PC-3 (cell line): Measurements from ENCODE around the gene IGDCC3.

Experiments used
- EZH2phosphoT487 ChIP-seq: fragments of 300-600 bp; sonication (generic); IDR thresholded peaks from 2 replicates; pipeline ENCODE4 v1.6.1; 2018; ENCODE audit warnings: mild to moderate bottlenecking, antibody characterized with exemption, low read length, borderline replicate concordance
- TF ChIP-seq, protein P1 (sequence below): fragments of 300-600 bp; sonication (generic); conservative IDR thresholded peaks from 2 replicates; pipeline ENCODE4 v1.5.1; 2017; ENCODE audit warnings: antibody characterized with exemption, low read depth, mild to moderate bottlenecking, low read length

DNA sequence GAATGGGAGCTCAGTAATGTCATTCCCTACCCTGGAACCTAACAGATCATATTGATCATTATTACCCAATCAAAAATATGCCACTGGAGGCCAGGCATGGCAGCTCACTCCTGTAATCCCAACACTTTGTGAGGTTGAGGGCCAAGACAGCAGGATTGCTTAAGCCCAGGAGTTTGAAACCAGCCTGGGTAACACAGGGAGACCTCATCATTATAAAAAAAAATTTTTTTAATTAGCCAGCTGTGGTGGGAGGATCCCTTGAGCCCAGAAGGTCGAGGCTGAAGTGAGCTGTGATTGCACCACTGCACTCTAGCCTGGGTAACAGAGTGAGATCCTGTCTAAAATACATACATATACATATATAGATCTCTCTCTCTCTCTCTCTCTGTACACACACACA, 34.8 kb upstream of the IGDCC3 start:
- TF ChIP-seq, protein P1, sequence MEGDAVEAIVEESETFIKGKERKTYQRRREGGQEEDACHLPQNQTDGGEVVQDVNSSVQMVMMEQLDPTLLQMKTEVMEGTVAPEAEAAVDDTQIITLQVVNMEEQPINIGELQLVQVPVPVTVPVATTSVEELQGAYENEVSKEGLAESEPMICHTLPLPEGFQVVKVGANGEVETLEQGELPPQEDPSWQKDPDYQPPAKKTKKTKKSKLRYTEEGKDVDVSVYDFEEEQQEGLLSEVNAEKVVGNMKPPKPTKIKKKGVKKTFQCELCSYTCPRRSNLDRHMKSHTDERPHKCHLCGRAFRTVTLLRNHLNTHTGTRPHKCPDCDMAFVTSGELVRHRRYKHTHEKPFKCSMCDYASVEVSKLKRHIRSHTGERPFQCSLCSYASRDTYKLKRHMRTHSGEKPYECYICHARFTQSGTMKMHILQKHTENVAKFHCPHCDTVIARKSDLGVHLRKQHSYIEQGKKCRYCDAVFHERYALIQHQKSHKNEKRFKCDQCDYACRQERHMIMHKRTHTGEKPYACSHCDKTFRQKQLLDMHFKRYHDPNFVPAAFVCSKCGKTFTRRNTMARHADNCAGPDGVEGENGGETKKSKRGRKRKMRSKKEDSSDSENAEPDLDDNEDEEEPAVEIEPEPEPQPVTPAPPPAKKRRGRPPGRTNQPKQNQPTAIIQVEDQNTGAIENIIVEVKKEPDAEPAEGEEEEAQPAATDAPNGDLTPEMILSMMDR: no peak
- TF ChIP-seq EZH2phosphoT487: no peak
